Amygdala (tissue), 56 donors: ENCODE measurements around the gene ATG3.

Experiments used
- DNase-seq, 56 donors: peaks; one replicate each; lab custom pipeline; 2025; lab: John Stamatoyannopoulos, UW

The ATG3 gene

DNA sequence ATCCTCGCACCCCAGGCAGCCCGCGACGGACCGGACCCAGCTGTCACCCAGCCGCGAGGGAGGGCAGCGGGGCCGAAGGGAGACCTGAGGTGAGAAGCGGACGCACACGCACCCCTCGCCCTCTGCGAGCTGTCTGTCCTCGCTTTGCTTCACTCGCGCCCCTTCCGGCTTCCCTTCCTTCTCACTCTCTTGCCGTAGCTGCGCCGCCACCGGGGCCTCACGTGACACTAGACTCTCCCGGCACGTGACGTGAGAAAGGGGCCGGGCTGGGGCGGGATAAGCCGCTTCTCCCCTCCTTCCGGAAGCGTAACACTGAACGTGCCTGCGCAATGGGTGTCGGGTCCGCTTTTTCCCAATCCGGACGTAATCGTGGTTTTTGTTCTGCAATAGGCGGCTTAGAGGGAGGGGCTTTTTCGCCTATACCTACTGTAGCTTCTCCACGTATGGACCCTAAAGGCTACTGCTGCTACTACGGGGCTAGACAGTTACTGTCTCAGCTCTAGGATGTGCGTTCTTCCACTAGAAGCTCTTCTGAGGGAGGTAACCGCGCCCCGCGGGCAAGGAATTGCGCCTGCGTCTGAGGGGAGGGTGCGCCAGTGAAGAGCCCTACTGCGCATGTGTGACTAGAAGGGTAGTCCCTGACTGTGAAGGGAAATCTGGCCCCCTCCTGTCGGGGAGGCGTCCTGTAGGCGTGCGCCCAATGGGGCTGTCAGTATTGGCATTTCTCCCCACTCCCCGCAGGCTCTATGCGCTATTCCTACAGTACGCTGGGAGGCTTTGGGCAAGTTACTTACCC, at the start of gene ATG3, which contains the start of gene SLC35A5:
TSS of gene ATG3 (minus strand) at position 229 of the 796 bp plus-strand sequence. CDS start 434 bp downstream, outside the sequence.
TSS of gene SLC35A5 (plus strand) at position 312 of the 796 bp plus-strand sequence. CDS start 1,359 bp downstream, outside the sequence.
- DNase-seq: peak; percentile 91 to 100 (median 97)

DNA sequence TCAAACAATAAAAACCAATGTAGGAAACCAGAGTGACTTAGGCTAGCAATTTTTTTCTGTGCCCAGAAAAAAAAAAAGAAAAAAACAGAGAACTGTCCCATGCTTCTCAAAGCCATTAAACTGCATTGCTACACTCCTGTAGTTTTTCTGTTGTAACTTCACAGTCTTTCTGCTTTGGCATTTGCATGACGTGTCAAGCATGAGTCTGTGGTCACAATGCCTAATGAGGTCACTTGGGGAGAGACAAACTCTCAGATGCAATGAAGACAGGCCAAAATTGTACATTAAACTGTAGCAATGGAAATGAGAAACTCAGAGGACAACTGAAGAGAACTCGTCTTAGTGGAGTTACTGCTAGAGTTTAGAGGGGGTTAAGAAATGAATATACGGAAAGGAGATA, 48.4 kb upstream of the ATG3 start:
- DNase-seq: no peak

DNA sequence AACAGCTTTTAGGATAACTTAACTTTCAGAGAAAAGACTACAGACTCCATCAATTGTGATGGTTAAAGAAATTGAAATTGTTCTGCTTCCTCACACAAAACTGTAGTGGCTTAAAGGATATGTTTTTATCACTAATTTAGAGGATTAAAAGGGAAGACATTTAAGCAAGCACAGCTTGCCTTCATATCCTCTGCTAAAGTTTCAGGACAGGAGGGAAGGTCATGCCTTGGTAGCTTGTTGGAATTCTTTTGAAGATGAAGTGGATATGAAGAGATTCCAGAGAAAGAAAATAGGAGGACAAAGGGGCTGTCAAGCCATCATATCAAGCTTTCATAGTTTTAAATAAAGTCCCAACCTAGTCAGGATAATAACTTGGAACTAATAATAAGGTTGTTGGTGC, 46.1 kb upstream of the ATG3 start:
- DNase-seq: no peak

DNA sequence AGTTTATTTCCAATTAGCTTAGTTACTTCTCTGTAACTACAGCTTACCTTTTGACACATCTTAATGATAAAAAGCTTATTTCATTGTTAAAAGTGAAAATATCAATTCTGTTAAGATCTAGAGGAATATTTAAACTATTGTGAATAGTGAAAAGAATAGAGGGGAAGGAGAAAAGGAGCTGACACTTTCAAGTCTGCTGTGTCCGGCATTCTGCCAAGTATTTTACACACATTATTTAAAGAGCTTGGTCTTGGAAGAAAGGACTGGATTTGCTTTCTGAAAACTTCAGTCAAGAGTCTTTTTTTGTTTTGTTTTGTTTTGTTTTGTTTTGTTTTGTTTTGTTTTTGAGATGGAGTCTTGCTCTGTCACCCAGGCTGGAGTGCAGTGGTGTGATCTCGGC, 44.3 kb upstream of the ATG3 start:
- no peak for DNase-seq

DNA sequence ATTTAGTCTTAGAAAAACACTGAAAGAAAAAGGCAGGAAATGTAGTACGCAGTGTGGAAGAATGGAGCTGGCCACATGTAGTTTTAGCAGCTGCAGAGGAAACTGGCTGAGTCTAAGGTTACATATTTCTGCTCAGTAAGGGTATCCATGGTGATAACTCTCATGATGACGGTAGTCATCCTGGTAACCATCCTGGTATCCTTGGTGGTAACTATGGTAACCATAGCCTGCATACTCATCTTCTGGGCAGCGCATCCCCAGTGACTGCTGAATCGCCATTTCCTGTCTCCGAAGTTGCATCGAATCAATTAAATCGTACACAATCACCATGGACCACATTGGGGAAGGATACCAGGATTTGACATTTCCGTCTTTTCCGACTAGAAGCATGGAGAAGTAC, 43.5 kb upstream of the ATG3 start:
- peak in 21 of 56 donors; percentile 1 to 68 (median 25) for DNase-seq

DNA sequence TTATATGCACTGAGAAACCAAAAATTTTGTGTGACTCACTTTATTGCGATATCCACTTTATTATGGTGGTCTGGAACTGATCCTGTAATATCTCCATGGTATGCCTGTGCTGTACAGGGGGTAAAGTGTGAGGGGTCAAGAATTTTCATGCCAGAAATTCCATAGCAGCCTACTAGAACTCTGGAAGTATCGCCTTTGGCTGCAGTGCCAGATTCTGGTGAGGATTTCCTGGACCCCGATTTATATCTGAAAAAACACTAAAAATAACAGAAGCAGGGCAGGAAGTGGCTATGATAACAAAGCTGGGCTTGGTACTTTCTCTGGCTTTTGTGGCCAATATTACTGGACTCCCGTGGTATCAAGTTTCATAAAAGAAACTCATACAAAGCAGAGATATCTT, 42.8 kb upstream of the ATG3 start:
- no peak for DNase-seq

DNA sequence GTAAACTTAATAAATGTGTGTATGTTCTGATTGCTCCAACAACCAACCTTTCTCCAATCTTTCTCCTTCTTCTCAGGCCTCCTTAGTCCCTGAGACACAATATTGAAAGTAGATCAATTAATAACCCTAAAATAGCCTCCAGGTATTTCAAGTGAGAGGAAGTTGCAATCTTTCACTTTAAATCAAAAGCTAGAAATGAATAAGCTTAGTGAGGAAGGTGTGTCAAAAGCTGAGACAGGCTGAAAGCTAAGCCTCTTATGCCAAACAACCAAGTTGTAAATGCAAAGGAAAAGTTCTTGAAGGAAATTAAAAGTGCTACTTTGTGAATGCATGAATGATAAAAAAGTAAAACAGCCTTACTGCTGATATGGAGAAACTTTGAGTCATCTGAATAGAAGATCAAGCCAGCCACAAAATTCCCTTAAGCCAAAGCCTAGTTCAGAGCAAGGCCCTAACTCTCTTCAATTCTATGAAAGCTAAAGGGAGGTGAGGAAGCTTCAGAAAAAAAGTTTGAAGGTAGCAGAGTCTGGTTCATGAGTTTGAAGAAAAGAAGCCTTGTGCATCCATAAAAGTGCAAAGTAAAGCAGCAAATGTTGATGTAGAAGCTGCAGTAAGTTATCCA, 40.6 kb upstream of the ATG3 start:
- DNase-seq: no peak

DNA sequence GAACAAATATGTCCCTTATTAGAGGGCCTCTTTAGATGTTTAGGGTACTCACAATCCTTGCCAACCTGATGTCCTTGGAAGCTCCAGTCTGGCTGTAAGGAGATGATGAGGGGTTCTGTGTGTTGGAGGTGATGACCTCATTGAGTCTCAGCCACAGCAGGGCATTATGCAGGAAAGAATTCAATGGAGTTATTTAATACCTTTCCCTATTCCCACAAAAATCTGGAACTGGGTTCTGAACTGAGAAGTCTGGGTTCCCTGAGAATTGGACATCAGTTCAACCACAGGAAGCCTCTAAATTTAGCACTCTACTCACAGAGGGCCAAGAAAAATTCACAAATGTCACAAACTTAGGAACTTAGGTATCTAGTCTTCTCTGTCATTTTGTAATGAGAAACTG, 37.0 kb upstream of the ATG3 start:
- no peak for DNase-seq

DNA sequence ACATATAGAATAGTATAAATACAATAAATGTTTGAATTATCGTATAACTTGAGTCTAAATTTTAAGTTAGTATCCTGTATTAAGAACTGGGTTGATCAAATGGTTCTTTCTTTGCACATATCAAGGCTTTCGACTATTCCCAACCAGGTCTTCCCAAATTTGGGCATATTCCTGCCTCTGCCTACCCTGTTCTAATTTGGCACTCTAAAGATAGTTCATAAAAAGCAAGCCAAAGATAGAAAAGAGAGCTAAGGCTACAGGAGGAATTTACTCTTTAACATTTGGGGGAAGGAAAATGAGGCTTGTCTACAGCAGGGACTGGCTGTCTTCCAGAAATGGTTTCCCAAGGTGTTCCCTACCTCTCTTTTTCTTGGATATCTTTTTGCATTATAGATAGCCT, 36.2 kb upstream of the ATG3 start:
- no peak for DNase-seq

DNA sequence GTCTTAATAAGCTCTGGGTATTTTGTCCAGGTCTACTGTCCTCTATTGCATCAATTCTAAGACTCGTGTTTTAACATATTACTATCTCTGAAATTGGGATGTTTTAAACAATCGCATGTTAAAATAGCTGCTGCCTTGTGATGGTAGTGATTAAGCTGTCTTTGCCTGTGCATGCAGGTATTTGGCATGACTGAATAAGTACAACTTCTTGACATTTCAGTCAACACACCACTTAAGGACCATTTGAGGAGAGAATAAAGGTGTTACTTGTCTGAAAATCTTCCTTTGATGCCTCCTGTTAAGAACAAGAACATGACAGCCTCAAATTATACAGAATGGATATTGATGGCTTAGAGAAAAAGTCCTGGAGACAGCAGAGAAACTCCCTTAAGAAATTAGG, 33.1 kb upstream of the ATG3 start:
- DNase-seq: no peak

DNA sequence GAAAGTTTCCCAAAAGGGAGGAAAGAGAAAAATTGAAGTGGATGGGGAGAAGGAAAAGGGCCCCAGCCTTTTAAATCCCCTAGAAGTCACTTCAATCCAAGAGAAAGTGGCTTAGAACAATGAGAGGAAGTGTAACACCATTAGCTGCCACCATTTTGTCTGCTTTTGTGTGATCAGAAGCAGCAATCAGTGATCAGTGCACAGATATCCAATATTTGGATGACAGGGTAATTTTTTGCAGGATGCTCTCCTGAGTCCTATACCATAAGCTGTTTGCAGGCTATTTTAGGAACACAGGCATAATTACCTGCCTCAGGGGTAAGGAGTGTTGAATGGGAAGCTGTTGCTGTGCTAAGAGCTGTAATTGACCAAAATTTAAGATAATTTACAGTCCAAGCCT, 31.5 kb upstream of the ATG3 start:
- DNase-seq: no peak

DNA sequence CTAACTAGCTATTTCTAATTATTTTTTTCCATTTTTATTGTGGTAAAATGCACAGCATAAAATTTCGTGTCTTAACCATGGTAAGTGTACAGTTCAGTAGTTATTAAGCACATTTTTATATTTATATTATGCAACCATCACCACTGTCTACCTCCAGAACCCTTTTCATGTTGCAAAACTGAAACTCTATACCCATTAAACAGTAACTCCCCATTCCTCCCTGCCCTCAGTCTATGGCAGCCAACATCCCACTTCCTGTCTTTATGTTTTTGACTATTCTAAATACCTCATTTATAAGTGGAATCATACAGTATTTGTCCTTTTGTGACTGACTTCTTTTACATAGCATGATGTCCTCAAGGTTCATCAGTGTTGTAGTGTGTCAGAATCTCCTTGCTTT, 25.6 kb upstream of the ATG3 start:
- no peak for DNase-seq

DNA sequence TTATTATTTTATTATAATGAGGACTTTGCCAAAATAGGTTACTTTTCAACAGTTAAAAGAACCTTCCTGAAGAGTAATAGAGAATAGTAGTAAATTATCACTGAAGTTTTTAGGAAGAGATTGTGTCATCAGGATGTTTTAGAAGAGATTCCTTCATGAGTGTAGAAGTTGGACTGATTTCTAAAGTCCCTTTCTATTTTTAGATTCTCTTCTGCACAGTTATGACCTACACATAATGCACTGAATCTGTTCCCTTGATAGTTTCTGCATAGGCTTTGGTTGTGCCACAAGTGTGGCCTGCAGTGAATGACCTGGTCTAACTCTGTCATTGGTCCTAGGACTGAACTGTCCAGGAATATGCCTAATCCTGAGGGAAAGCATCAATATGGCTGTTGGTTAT, 24.0 kb upstream of the ATG3 start:
- no peak for DNase-seq

DNA sequence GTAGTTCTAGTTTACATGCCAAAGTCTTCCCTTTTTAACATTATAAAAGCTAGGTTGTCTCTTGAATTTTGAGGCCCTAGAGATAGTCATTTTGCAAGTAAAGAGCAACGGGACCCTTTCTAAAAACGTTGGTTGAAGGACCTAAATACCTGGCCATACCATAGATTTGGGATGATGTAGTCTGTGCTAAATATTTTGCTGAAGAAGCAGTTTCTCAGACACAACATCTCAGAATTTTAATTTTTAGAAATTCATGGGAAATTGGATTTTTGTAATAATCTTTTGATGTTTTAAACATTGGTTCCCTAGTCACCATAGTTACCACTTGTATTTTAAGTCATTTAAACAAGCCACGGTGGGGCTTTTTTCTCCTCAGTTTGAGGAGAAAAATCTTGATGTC, 21.3 kb upstream of the ATG3 start:
- no peak for DNase-seq

DNA sequence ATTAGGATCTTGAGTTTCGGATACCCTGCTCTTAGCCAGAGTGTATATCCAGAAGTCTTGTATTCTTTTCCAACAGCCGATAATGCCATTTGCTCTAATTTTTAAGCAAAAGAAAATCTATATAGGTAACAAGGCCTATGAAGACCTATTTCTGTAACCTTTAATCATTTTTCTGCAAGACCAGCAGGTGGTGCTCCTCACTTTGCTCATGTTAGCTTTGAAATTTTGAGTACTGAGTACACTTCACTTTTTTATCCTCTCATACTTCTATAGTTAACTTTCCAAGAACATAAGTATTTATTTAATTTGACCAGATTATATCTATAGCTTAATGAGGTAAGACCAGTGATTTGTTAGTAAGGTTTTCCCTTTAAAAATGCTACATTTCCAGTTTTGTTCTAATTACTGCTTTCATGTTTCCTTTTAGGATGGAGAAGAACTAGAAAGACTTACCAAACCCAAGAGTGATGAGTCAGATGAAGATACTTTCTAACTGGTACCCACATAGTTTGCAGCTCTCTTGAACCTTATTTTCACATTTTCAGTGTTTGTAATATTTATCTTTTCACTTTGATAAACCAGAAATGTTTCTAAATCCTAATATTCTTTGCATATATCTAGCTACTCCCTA, 20.6 kb upstream of the ATG3 start:
- DNase-seq: peak in 4 of 56 donors; percentile 1 to 12 (median 3)

DNA sequence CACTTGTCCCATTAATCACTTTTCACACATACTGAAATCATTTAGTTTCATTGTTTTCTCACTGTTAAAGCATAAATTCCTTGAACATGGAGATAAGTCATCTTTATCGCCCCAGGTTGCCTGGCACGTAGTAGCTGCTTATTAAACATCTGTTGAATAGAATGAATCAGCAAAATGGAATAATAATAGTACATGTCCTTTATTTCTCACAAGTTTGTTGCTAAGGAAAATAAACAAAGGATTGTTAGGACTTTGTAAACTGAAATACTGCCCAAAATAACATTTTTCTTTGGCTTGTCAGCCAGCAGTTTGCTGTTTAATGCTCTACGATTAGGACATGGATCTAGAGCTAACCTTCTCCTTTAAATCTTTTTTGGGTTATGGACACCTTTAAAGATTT, 17.9 kb upstream of the ATG3 start:
- DNase-seq: no peak

DNA sequence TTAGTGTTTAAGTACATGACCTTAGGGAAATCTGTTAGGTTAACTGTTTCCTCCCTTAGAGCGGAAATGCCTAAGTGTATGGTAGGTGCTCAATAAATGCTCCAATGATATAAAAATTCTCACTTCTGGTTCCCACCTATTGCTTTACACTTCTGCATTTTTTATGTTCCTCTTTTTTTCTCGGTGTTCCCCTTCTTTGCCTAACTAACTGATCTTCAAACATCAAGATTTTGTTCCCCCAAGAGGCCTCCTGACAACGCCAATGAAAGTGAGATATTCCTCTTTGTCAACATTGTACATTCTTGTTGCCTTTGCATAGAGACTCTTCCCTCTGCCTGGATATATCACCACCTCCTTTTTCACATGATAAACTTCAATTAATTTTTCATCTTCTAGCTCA, 17.5 kb upstream of the ATG3 start:
- no peak for DNase-seq

DNA sequence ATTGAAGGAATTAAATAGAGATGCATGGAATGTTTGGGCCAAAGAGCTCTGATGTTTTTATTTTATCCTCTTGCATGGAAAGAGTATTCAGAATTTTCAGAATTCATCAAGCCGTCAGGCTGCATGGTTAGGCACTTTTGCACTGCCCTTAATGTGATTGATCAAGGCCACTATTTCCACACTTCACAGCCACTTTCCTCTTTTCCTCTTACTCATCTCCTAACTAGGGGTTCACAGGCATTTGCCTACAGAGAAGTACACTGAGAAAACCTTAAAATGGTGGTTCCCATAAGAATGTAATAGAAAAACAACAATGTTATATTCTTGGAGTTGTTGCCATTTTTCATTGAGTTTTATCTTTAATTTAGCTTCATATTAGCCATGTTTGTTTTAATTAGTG, 10.9 kb upstream of the ATG3 start:
- DNase-seq: no peak

DNA sequence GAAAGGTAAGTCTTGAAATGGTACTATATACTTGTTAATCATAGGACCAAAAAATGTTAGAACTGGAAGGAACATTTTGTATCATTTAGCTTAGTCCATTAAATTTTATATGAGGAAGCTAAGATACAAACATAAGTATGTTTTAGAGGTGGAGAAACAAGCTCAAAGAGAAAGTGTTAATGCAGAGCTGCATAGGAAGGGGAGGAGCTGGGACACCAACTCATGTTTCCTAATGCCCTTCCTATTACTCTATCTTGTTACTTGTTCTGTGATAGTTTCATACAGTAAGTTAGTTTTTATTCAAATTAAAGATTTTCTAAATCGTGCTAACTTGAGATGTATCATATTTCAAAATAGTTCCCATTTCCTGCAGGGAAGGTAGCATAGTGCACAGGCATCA, 7.5 kb upstream of the ATG3 start:
- DNase-seq: no peak

DNA sequence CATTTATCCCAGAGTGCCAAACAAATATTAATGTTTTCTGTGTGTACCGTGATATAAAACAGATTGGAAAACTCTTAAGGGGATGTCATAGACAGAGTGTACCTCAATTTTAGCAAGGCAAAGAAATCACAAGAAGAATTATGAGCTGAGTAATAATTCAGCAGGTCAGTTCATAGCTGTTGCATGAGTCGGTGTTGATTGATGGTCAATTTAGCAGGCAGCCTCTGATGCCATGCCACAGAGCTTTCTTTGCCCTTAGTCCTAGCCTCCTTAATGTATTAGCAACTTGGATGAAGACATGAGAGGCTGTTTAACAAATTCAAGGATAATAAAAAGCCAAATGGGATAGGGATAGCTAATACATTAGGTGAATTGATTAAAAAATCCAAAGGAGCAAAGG, 6.9 kb upstream of the ATG3 start:
- DNase-seq: no peak

DNA sequence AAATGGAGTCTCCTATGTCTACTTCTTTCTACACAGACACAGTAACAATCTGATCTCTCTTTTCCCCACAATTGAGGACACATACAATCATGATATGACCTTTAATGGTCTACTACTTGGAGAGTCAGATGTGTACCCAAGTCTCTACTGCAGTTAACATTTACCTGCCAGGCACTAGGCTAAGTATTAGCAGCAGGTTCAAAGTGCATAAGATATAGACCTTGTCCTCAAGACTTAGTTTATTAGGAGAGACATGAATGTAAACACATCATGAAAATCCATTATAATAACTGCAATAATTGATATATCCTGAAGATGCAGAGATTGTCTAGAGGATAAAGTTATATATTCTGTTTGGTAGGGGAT, 3.2 kb upstream of the ATG3 start:
- DNase-seq: no peak
